ENCODE results near the gene TPCN1. TPM values are rescaled to one million over a fixed set of nuclear protein-coding genes. Genes with fewer than 3 reads are reported as not detected.

Gene TPCN1
- total RNA-seq, 4 donors from 2014 or later, result 27.6 to 82.3 (median 46.3) TPM

DNA sequence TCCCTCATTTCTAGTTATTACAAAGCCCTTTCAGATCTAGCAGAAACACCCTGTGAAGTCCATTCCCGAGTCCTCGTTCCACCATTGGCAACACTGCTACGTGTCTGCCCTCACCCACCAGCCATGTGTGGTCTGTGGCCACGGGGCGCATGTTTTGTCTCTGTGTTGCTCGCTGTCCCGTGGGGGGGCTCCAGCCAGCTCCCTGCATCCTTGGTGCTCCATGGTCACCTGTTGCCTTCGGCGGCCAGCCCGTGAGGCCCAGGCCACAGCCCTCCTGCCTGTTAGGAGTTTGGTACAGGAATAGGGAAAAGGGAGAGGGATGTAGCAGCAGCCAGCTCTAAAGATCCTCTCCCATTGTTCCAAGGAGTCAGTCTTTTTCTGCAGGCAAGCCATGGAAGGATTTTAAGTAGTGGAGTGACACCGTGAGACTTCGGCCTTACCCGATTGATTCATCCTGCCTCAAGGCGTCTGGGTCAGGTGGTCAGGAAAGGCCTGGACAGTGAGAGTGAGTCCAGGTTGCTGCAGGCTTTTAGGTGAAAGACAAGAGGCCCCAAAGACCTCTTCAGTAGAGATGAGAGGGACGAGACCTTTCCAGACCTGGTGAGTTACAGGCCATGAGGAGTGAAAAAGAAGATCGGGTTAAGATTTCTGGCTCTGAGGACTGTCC, 30.3 kb downstream of the TPCN1 start:
- TF ChIP-seq, protein P1, sequence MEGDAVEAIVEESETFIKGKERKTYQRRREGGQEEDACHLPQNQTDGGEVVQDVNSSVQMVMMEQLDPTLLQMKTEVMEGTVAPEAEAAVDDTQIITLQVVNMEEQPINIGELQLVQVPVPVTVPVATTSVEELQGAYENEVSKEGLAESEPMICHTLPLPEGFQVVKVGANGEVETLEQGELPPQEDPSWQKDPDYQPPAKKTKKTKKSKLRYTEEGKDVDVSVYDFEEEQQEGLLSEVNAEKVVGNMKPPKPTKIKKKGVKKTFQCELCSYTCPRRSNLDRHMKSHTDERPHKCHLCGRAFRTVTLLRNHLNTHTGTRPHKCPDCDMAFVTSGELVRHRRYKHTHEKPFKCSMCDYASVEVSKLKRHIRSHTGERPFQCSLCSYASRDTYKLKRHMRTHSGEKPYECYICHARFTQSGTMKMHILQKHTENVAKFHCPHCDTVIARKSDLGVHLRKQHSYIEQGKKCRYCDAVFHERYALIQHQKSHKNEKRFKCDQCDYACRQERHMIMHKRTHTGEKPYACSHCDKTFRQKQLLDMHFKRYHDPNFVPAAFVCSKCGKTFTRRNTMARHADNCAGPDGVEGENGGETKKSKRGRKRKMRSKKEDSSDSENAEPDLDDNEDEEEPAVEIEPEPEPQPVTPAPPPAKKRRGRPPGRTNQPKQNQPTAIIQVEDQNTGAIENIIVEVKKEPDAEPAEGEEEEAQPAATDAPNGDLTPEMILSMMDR (IDR thresholded peaks at IDR 0.05; ENCODE audit: low read depth), result no peak

DNA sequence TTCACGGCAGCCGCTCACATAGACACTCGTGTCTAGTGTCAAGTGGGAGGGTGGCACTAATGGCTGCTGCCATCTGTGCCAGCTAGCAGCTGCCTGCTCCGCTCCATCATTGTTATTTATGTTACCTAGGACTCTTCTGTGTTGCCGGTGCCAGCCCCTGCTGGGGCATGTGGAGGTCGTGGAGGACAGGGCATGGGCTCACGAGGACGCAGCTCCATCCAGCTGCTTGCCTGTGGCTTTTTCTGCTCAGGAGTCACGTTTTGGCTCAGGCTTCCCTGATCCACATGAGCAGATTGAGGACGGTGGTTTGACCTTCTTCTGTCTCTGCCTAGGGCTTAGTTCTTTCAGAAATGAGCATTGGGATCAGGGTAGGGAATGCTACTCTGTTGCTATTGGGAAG, 31.2 kb downstream of the TPCN1 start:
- TF ChIP-seq, protein P1 (IDR thresholded peaks at IDR 0.05; ENCODE audit: low read depth), result no peak

DNA sequence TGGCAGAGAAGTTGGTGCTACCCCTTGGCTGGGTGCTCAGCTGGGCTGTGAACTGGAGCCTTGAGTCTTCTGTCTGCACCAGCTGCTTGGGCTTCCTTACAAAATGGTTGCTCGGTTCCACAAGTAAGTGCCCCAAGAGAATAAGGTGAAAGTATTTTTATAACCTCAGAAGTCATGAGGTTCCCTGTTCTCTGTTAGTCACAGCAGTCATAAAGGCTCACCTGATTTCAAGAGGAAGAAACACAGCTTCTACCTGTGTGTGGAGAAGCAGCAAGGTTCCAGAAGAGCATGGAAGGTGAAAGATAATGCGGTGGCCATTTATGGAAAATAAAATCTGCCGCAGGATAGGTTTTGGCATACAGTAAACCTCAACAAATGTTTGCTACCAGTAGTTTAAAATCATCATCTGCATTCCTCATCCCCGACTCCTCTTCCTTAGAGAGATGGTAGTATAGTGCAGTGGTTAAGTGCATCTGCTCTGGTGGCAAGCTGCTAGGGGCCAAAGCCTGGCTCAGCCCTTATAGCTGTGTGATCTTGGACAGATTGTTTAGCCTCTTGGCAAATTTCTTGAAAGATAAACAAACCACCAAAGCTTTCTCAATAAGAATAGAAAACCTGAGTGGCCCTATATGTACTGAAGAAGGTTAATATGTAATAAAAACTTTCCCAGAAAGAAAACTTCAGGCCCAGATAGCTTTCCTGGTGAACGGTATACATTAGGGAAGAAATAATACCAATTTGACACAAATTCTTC, 32.4 kb downstream of the TPCN1 start:
- TF ChIP-seq, protein P1 (IDR thresholded peaks at IDR 0.05; ENCODE audit: low read depth), result no peak

DNA sequence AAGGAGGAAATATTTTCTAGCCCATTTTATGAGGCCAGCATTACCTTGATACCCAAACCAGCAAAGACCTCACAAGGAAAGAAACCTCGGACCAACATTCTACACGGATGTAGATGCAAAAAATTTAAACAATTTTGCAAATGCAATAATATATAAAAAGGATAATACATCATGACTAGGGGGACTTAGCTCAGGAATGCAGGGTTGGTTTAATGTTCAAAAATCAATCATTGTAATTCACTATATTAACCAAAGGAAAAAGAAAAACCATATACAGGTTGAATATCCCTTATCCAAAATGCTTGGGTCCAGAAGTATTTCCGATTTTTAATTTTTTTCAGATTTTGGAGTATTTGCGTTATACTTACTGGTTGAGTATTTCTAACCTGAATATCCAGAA, 33.0 kb downstream of the TPCN1 start:
- TF ChIP-seq, protein P1 (IDR thresholded peaks at IDR 0.05; ENCODE audit: low read depth), result no peak

DNA sequence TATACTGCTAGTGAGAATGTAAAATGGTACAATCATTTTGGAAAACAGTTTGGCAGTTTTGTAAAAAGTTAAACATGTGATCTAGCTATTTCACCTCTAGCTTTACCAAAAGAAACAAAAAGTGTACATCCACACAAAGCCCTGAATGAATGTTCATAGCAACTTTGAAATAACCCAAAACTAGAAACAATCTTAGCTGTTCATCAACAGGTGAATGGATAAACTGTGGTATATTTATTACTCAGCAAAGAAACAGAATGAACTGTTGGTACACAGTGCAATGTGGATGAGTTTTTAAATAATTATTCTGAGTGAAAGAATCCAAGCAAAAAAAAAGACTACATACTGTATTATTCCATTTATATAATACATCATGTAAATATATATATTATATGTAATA, 36.3 kb downstream of the TPCN1 start:
- TF ChIP-seq, protein P1 (IDR thresholded peaks at IDR 0.05; ENCODE audit: low read depth), result no peak

DNA sequence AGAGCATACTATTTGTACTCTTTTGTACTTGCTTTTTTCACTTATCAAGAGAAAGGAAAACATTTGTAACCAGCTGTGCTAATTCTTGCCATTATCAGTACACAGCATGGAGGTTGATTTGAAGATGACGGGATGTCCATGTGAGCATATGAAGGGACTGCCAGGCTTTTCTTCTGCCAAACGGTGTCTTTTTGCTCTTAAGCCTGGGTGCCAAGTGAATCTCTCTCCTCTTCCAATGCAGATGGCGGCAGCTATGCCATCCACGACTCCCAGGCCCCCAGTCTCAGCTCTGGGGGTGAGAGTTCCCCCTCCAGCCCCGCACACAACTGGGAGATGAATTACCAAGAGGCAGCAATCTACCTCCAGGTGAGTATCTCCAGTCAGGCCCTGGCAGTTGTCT, 38.9 kb downstream of the TPCN1 start:
- TF ChIP-seq, protein P1 (IDR thresholded peaks at IDR 0.05; ENCODE audit: low read depth), result no peak

DNA sequence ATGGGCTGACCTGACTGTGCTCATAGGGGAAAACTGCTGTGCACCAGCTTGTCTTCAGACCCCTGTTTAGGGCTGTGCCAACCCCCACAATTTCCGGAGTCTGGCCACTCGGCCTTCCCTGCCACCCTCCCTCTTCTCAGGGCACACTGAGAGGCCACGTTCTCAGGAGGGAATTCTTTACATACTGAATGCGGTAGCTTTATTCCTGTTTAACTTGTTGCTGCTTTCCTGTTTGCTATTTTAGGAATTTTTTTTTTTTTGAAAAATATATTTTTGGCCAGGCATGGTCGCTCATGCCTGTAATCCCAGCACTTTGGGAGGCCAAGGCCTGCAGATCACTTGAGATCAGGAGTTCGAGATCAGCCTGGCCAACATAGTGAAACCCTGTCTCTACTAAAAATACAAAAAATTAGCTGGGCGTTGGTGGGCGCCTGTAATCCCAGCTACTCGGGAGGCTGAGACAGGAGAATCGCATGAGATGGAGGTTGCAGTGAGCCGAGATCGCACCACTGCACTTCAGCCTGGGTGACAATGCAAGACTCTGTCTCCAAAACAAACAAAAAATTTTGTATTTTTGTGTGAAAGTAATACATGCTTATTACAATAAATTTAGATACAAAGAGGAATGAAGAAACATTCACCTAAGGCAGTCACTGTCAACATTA, 39.5 kb downstream of the TPCN1 start:
- TF ChIP-seq, protein P1 (IDR thresholded peaks at IDR 0.05; ENCODE audit: low read depth), result no peak

Measured in subcutaneous adipose tissue (tissue), 4 donors.